HepG2 (cell line): ENCODE results near the gene PRR11. TPM values are rescaled to one million over a fixed set of nuclear protein-coding genes. Genes with fewer than 3 reads are reported as not detected.
A peak's percentile ranks its signal among the peaks of the same experiment; 100 is the strongest.

ENCODE experiments used
- ARHGAP35 ChIP-seq: sonication (generic); formaldehyde crosslinking; IDR thresholded peaks from 2 replicates; pipeline ENCODE4 v1.9.0; 2022; ENCODE audit warnings: mild to moderate bottlenecking, inconsistent platforms, moderate library complexity, missing genetic modification reagents, borderline replicate concordance
- ATM ChIP-seq: fragments of 450-650 bp; IDR thresholded peaks from 2 replicates; pipeline ENCODE4 v1.7.1; 2017; ENCODE audit warnings: mild to moderate bottlenecking, borderline replicate concordance
- EP300 ChIP-seq, 3 experiments: sonication (generic) in 1 of 3; formaldehyde crosslinking in 1 of 3; IDR thresholded peaks; 2 replicates each; pipeline versions ENCODE4 v1.5.1 to v1.6.1; 2011 to 2020; ENCODE audit warnings: low read depth in 2 of 3, low read length in 2 of 3, borderline replicate concordance in 1 of 3, improper control_type of control experiment in 1 of 3, mild to moderate bottlenecking in 1 of 3, missing genetic modification reagents in 1 of 3, moderate library complexity in 1 of 3
- FOXC1 ChIP-seq: sonication (generic); formaldehyde crosslinking; IDR thresholded peaks from 2 replicates; pipeline ENCODE4 v1.8.0; 2022; ENCODE audit warnings: mild to moderate bottlenecking, missing genetic modification reagents, borderline replicate concordance
- IRF2 ChIP-seq: IDR thresholded peaks from 2 replicates; pipeline ENCODE4 v1.6.1; 2018; ENCODE audit warnings: missing genetic modification reagents, missing compliant biosample characterization
- KDM5B ChIP-seq: sonication (generic); formaldehyde crosslinking; IDR thresholded peaks from 2 replicates; pipeline ENCODE4 v1.4.0; 2020; ENCODE audit warnings: missing genetic modification reagents, mild to moderate bottlenecking, borderline replicate concordance
- KLF6 ChIP-seq: IDR thresholded peaks from 2 replicates; pipeline ENCODE4 v1.8.0; 2016; ENCODE audit warnings: missing biosample characterization, missing genetic modification reagents
- MXD3 ChIP-seq: IDR thresholded peaks from 2 replicates; pipeline ENCODE4 v1.6.1; 2016; ENCODE audit warnings: mild to moderate bottlenecking, missing biosample characterization, missing genetic modification reagents
- PATZ1 ChIP-seq: sonication (generic); formaldehyde crosslinking; IDR thresholded peaks from 2 replicates; pipeline ENCODE4 v1.4.0; 2020; ENCODE audit warnings: missing genetic modification reagents
- TCF7 ChIP-seq: sonication (generic); IDR thresholded peaks from 2 replicates; pipeline ENCODE4 v1.6.1; 2016; ENCODE audit warnings: antibody characterized with exemption, low read depth
- ZFP90 ChIP-seq: sonication (generic); formaldehyde crosslinking; IDR thresholded peaks from 2 replicates; pipeline ENCODE4 v1.8.0; 2022; ENCODE audit warnings: missing genetic modification reagents, mild to moderate bottlenecking, inconsistent platforms, borderline replicate concordance
- ZNF18 ChIP-seq: sonication (generic); formaldehyde crosslinking; IDR thresholded peaks from 2 replicates; pipeline ENCODE4 v1.8.0; 2022; ENCODE audit warnings: mild to moderate bottlenecking, missing genetic modification reagents; ENCODE audit not compliant: insufficient replicate concordance
- ZNF264 ChIP-seq: sonication (generic); formaldehyde crosslinking; IDR thresholded peaks from 2 replicates; pipeline ENCODE4 v1.4.0; 2020; ENCODE audit warnings: missing genetic modification reagents
- ZNF546 ChIP-seq: sonication (generic); formaldehyde crosslinking; conservative IDR thresholded peaks from 2 replicates; pipeline ENCODE4 v1.8.1; 2023; ENCODE audit warnings: mild to moderate bottlenecking, missing genetic modification reagents
- ZNF563 ChIP-seq: sonication (generic); formaldehyde crosslinking; IDR thresholded peaks from 2 replicates; pipeline ENCODE4 v1.8.0; 2022; ENCODE audit warnings: mild to moderate bottlenecking, moderate library complexity, missing genetic modification reagents
- ZNF609 ChIP-seq: sonication (generic); formaldehyde crosslinking; IDR thresholded peaks from 2 replicates; pipeline ENCODE4 v1.4.0; 2020; ENCODE audit warnings: mild to moderate bottlenecking, missing genetic modification reagents, borderline replicate concordance
- ZNF720 ChIP-seq: sonication (generic); formaldehyde crosslinking; IDR thresholded peaks from 2 replicates; pipeline ENCODE4 v1.4.0; 2020; ENCODE audit warnings: missing genetic modification reagents
- ZNF850 ChIP-seq: sonication (generic); formaldehyde crosslinking; conservative IDR thresholded peaks from 2 replicates; pipeline ENCODE4 v1.9.0; 2021; ENCODE audit warnings: mild to moderate bottlenecking, missing genetic modification reagents
- ZSCAN30 ChIP-seq: sonication (generic); formaldehyde crosslinking; IDR thresholded peaks from 2 replicates; pipeline ENCODE4 v1.5.0; 2020; ENCODE audit warnings: mild to moderate bottlenecking, missing genetic modification reagents
- polyA plus RNA-seq, 8 experiments: library from polyadenylated mRNA; depleted of rRNA in 3 of 8; stranded (reverse) in 7 of 8; unstranded in 1 of 8; fragments of >200 nt; fragmentation: Illumina TruSeq in 4 of 8; extraction: Trizol in 4 of 8; gene quantifications; 2 replicates each; pipeline versions ENCODE4 v1.2.1 to v1.2.3, GENCODE V29; 2011 to 2016; ENCODE audit warnings: low read depth in 4 of 8, missing spikeins in 1 of 8, mixed read lengths in 1 of 8; ENCODE audit not compliant: insufficient read depth in 1 of 8
- total RNA-seq, 5 experiments: library from RNA; depleted of rRNA; stranded (reverse); fragments of >200 nt; fragmentation: Illumina TruSeq; extraction: Trizol; gene quantifications; 2 replicates each; pipeline ENCODE4 v1.2.3, GENCODE V29; 2016; ENCODE audit warnings: low read depth in 1 of 5

The PRR11 gene
- total and polyA plus RNA-seq, 2 of the 13 experiments (the other 11 are each of a cell fraction or from before 2014, with no cell fraction given), result 35.7 to 39.2 TPM

- no peak for TF ChIP-seq KLF6
- no peak for TF ChIP-seq ATM
- TF ChIP-seq ZNF720 (CRISPR knock-in tag), result no peak
- TF ChIP-seq ZNF609 (CRISPR knock-in tag), result no peak
- no peak for TF ChIP-seq ZFP90 (CRISPR knock-in tag)
- TF ChIP-seq ZNF18, result no peak
- TF ChIP-seq KDM5B (CRISPR knock-in tag), result no peak
- TF ChIP-seq ZNF563, result no peak
- TF ChIP-seq MXD3 (CRISPR knock-in tag), result no peak
- TF ChIP-seq ZNF264, result no peak
- TF ChIP-seq ZNF546 (CRISPR knock-in tag), result no peak
- TF ChIP-seq TCF7, result no peak
- peak; percentile 17; the same call in 1 of the 2 replicates for TF ChIP-seq PATZ1
- no peak for TF ChIP-seq EP300 (IDR thresholded peaks at IDR 0.05; ENCODE audit: low read depth in 2 of 2, low read length in 2 of 2)
- TF ChIP-seq EP300 (CRISPR knock-in tag; IDR thresholded peaks at IDR 0.05; ENCODE audit: borderline replicate concordance), result no peak
- peak; percentile 28; the same call in 1 of the 2 replicates for TF ChIP-seq IRF2
- no peak for TF ChIP-seq ZSCAN30
- no peak for TF ChIP-seq ARHGAP35 (CRISPR knock-in tag)
- no peak for TF ChIP-seq FOXC1 (CRISPR knock-in tag)
- TF ChIP-seq ZNF850 (CRISPR knock-in tag), result no peak
These were observed at the start of gene PRR11 (continued) for GRCh38 chr17:59155439-59156177.
